Fibroblast of upper back skin (primary cell): ENCODE results near the gene PLXNC1.

Experiments
- DNase-seq: peaks from one replicate; pipeline ENCODE4 v3.0.0-alpha.2; 2013

Gene PLXNC1

GRCh38 chr12:94267921-94268471 is 119.6 kb downstream of the PLXNC1 start:
- peak; percentile 57 for DNase-seq

GRCh38 chr12:94269316-94269999 is 121.1 kb downstream of the PLXNC1 start:
- DNase-seq = no peak

DNA sequence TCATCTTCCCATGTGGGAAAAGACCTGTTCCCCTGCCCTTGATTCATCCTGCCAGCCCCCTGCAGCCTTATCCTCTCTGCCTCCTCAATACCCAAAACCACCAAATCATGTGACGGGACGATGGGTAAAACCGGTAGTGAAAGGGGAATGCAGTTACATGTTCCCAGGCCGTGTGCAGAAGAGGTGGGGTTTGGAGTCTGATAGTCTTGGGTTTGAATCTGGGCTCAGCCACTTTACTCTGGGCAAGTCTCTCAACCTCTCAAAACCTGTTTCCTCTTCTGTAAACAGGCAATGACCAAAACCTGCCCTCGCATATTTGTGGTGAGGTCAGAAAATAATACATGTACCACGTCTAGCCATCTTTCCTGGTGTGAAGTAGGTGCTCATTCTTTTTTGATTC is 123.0 kb downstream of the PLXNC1 start:
- no peak for DNase-seq

GRCh38 chr12:94272280-94272679 is 123.9 kb downstream of the PLXNC1 start:
- DNase-seq = no peak

DNA sequence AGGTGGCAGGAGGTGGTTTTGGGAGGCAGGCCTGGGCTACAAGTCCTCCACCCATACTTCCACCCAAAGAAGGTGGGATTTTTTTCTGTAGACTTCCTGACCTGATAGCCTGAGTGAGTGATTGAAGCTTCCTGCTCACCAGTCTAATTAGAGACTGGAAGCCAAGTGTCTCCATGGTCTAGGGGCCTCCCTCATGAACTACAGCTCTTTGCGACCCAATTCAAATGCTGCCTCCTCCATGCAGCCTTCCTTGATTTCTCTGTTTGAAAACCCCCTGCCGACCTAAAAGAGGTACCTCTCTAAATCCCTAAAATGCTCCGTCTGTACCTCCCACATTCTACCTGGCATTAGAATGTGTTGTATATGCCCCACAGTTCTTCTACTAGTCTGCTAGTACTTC is 124.9 kb downstream of the PLXNC1 start:
- no peak for DNase-seq

- DNase-seq = no peak
Observed at GRCh38 chr12:94276725-94277124, 128.3 kb downstream of the PLXNC1 start.

- no peak for DNase-seq
Observed at GRCh38 chr12:94277426-94278000, 129.1 kb downstream of the PLXNC1 start.

DNA sequence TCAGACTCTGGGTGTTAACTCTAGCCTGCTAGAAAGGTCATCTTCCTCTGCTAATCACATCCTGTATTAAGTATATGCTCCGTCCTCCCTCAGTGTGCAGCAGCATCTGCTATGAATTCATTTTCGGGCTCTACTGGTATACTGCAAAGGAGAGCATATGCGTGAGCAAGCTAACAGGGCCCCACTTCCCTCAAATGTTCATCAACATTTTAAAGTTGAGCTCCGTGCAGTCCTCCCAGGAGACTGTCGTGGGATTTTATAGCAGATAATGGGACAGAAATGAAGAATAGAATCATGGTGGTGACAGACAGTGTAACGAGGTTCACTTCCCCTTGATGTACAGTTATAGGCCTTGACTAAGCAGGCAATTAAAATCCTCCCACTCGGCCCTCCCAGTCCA is 131.7 kb downstream of the PLXNC1 start:
- DNase-seq = no peak

GRCh38 chr12:94282675-94283074 is 134.3 kb downstream of the PLXNC1 start:
- no peak for DNase-seq

- DNase-seq = peak; percentile 26
Observed at GRCh38 chr12:94284046-94284445, 135.7 kb downstream of the PLXNC1 start.

DNA sequence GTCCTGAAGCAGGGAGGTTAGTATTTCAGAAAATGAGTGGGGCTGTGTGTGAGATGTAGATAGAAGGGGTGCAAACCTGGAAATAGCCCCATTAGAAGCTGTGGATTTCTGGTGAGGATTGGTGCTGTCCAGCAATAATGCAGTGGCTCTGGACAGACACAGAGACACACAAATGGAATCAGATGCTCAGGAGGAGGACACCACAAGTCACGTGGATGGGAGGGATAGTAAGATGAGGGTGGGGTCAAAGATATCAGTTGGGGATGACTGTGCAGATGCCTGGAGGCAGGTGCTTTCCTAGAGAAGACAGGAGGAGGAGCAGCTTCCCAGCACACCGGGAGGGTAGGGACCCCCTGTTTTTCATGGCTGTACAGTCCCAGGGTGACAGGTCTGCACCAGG is 136.5 kb downstream of the PLXNC1 start:
- no peak for DNase-seq

GRCh38 chr12:94285943-94286582 is 137.7 kb downstream of the PLXNC1 start:
- DNase-seq = no peak

GRCh38 chr12:94286583-94287244 is 138.3 kb downstream of the PLXNC1 start:
- no peak for DNase-seq

DNA sequence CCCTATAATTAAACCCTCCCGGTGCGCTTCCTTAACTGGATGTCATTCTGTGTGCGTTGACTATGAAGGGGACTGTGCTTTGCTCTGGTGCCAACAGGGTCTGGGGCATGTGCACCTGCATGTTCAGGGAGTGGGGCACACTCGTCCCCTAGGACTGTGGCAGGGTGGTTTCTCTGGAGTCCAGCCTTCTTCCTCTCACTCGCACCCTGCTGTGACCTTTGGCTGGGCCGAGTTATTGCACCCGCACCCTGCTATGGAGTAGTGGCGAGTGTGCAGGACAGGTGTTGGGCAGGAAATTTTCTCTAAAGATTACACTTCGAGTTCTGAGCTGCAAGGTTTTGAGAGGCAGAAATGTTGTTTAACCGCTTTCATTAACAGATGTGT is 138.9 kb downstream of the PLXNC1 start:
- DNase-seq = no peak

DNA sequence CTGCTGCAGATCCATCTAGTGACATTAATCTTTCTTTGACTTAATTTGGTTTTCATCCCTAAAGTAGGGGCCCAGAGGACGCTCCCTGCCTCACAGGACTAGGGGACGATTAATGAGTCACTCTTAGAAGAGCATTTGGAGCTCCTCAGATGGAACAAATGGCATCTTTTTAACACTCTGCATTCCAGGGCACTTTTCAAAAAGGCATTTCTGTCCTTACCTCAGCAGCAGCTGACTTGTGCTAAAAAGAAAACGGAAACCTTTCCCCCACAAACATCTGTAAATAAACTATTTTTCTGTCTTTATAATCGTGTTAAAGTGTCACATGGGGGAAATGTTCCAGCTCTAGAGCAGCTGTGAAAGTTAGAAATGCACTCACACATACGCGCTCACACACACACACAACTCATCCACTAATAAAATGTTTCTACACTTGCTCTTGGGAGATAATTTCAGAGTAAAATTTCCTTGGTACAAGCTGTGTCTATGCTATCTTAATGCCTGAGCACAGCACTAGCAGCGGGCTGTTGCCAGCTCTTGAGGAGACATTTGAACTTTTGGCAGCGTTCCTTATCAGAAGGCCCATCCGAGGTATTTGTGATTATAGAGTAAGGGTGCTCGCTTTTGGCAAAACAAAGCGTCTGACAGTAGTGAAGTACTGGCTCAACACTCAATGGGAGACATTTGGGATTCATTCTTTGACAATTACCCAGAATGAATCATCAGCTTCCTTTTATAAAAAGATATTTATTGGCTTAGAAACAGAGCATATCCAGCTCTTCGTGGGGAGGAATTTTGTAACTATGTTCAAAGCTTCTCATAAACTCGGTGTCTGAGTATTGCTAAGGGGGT is 141.3 kb downstream of the PLXNC1 start:
- DNase-seq = peak; percentile 90

- no peak for DNase-seq
Observed at GRCh38 chr12:94290353-94290752, 142.0 kb downstream of the PLXNC1 start.

- no peak for DNase-seq
Observed at GRCh38 chr12:94297096-94297699, 148.8 kb downstream of the PLXNC1 start.

DNA sequence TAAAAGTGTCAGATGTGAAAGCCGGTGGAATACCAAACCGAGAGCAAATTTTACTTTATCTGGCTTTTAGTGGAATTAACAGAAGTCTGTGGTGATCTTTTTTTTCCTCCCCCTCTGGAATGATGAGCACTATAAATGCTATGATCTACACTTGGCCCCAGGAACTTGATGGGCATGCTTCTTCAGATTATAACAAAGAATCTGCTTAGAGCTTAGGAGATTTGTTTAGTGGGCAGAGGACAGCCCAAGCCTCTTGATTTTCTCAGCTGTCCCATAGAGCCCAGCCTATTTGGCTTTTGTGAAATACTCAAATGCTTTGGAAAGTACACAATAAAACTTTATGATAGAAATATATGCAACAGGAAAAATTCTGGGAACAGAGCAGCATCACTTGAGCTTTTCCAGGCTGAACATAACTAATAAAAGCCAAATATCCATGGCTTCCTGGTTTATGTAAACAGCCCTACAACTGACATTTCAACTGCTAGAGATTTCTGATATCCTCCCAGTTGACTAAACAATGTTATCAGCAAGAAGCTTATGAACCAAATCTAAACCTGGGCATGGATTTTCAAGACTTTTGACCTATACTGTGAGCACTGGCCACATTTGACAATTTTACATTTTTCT is 149.6 kb downstream of the PLXNC1 start:
- DNase-seq = no peak

- no peak for DNase-seq
Observed at GRCh38 chr12:94299846-94300245, 151.5 kb downstream of the PLXNC1 start.

DNA sequence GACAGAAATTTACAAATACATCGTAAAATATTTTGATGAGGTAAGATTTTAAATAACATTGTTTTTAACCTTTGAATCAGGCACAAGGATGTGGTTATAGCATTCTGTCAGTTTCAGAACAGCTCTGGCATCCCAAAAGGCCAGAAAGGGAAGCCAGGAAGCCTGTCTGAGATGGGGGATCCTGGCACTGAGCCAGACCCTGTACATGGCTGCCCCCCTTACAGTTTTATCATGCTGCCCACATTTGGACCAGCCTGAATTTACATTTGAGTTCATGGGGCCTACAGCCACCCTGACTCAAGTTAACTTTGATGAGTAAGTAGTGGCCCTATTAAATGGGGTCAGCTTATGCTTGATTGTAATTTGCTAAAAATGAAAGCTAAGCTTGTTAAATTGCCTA is 155.6 kb downstream of the PLXNC1 start:
- no peak for DNase-seq

DNA sequence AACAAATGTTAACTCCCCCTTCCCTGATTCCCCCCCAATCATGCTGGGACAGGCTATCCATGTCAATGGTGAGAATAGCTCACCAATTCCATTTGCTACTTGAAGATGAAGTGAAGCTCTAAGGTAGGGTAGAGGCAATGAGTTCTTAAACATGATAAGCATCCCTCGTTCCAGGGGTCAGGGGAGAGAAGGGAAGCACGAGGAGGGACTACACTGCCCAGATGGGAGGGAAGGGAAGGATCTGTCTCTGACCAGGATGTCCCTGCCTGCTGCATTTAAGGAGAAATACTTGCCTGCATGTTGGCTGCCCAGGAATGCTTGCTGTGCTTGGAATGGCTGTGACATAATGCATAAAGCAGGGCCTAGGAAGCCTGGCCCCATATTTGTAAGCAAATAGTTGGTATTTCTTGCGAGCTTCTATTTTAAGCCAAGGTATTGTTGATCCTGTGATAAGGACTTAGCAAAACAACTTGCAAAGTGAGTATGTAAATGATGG is 156.2 kb downstream of the PLXNC1 start:
- peak; percentile 68 for DNase-seq
